Stomach (tissue), 9 donors: ENCODE measurements around the gene DTD1. TPM values are rescaled to one million over a fixed set of nuclear protein-coding genes. Genes with fewer than 3 reads are reported as not detected.

Source experiments
- DNase-seq, 2 donors: peaks; one replicate each; pipeline versions ENCODE4 v3.0.0 to v3.0.0-alpha.2; 2013 to 2019
- H3K27ac ChIP-seq, 5 donors: fragments of 200-600 bp in 4 of 5; sonication (generic) in 4 of 5; one replicate each; pipeline ENCODE4 v1.5.1; 2013 to 2019; ENCODE audit warnings: mild to moderate bottlenecking in 1 of 5, moderate library complexity in 1 of 5
- H3K27me3 ChIP-seq, 3 donors: fragments of 200-600 bp; sonication (generic); one replicate each; pipeline ENCODE4 v1.5.1; 2017 to 2019; ENCODE audit warnings: mixed run types in 1 of 3
- H3K36me3 ChIP-seq, 4 donors: fragments of 200-600 bp; sonication (generic); 1 replicate in 3 of 4; 2 replicates in 1 of 4; pipeline ENCODE4 v1.5.1; 2016 to 2019
- H3K4me1 ChIP-seq, 4 donors: fragments of 200-600 bp; sonication (generic); one replicate each; pipeline ENCODE4 v1.5.1; 2016 to 2019
- H3K4me3 ChIP-seq, 4 donors: fragments of 200-600 bp; sonication (generic) in 3 of 4; one replicate each; pipeline ENCODE4 v1.5.1; 2016 to 2019; ENCODE audit warnings: mild to moderate bottlenecking in 1 of 4
- H3K9me3 ChIP-seq, 4 donors: fragments of 200-600 bp; sonication (generic); one replicate each; pipeline ENCODE4 v1.5.1; 2016 to 2019
- CTCF ChIP-seq, 7 experiments: fragments of 450-650 bp in 4 of 7; fragments of 200-600 bp in 3 of 7; sonication (generic) in 3 of 7; IDR thresholded peaks; one replicate each; pipeline ENCODE4 v1.5.1; 2016 to 2019; ENCODE audit warnings: antibody characterized with exemption in 7 of 7, control low read depth in 2 of 7, mild to moderate bottlenecking in 1 of 7
- EP300 ChIP-seq: sonication (generic); formaldehyde crosslinking; IDR thresholded peaks from one replicate; pipeline ENCODE4 v1.6.1; 2017; ENCODE audit warnings: antibody characterized with exemption
- POLR2A ChIP-seq, 4 donors: fragments of 450-650 bp; IDR thresholded peaks; one replicate each; pipeline ENCODE4 v1.6.1; 2016; ENCODE audit warnings: antibody characterized with exemption in 4 of 4, control low read depth in 2 of 4, mild to moderate bottlenecking in 1 of 4, moderate library complexity in 1 of 4
- POLR2AphosphoS5 ChIP-seq, 3 donors: sonication (generic); formaldehyde crosslinking; IDR thresholded peaks; one replicate each; pipeline ENCODE4 v1.6.1; 2016; ENCODE audit warnings: antibody characterized with exemption in 3 of 3
- WGBS, 5 donors: extraction: QIAGEN DNeasy Blood & Tissue Kit in 3 of 5; methylation state at CpG; one replicate each; pipeline versions ENCODE4 v1.1.5 to v1.1.7; 2013 to 2018; 5-methylcytosine and 5-hydroxymethylcytosine counted together
- intact Hi-C: fragments of 100-400 bp; cut with DNase I; formaldehyde crosslinking; loops from one replicate; pipeline ENCODE4 v1.15.1; 2023; ENCODE audit warnings: low total_unique reads
- polyA plus RNA-seq, 3 donors: library from polyadenylated mRNA; stranded (reverse); fragments of 200-250 nt; gene quantifications; one replicate each; pipeline ENCODE4 v1.2.3, GENCODE V29; 2013
- total RNA-seq, 5 donors: library from RNA; depleted of rRNA; stranded (reverse); fragments of >200 nt; gene quantifications; one replicate each; pipeline versions ENCODE4 v1.1.0 to v1.2.3, GENCODE V29; 2014 to 2016
- donor health status: healthy with polysubstance abuse.
- donor health status: Bipolar disorder and iron deficiency.
- donor health status: healthy.

The DTD1 gene
- total and polyA plus RNA-seq, 8 donors, result 4.5 to 30.4 (median 15.7) TPM; not detected in 1

GRCh38 chr20:18712882-18713281, 125.0 kb downstream of the DTD1 start:
- no peak for TF ChIP-seq POLR2AphosphoS5 (IDR thresholded peaks at IDR 0.05)
- TF ChIP-seq CTCF (IDR thresholded peaks at IDR 0.05), result no peak
- TF ChIP-seq EP300, result no peak
- no peak for TF ChIP-seq POLR2A (IDR thresholded peaks at IDR 0.05)
- peaks cover 0 to 4% (median 0%) of the 10 kb centered on the region in 4 donors for H3K36me3 ChIP-seq
- H3K9me3 ChIP-seq, result no peaks in the 10 kb centered on the region
- no peak overlapping the region for H3K27ac ChIP-seq
- intact Hi-C loops, result no loop called here
- H3K4me3 ChIP-seq, result no peak overlapping the region
- H3K4me1 ChIP-seq, result no peaks in the 10 kb centered on the region
- no peaks in the 10 kb centered on the region for H3K27me3 ChIP-seq
- no peak for DNase-seq
- WGBS, 5 donors, result 69 to 88% (median 72%) methylated on average over 3 of the region's 3 CpGs

GRCh38 chr20:18715564-18715963, 127.7 kb downstream of the DTD1 start:
- H3K36me3 ChIP-seq, result peaks cover 0 to 4% (median 0%) of the 10 kb centered on the region in 4 donors
- intact Hi-C loops, result no loop called here
- no peak overlapping the region for H3K4me3 ChIP-seq
- WGBS, 5 donors, result 79 to 97% (median 87%) methylated on average over 3 of the region's 3 CpGs
- H3K4me1 ChIP-seq, result no peaks in the 10 kb centered on the region
- TF ChIP-seq EP300 (no peak), CTCF (IDR thresholded peaks at IDR 0.05) (no peak), POLR2AphosphoS5 (IDR thresholded peaks at IDR 0.05) (no peak), POLR2A (IDR thresholded peaks at IDR 0.05) (no peak)
- H3K27me3 ChIP-seq, result no peaks in the 10 kb centered on the region
- no peaks in the 10 kb centered on the region for H3K9me3 ChIP-seq
- no peak overlapping the region for H3K27ac ChIP-seq
- no peak for DNase-seq

- Histone ChIP-seq H3K4me3 (no peak overlapping the region), H3K4me1 (no peaks in the 10 kb centered on the region), H3K9me3 (no peaks in the 10 kb centered on the region), H3K27me3 (no peaks in the 10 kb centered on the region), H3K27ac (no peak overlapping the region), H3K36me3 (peaks cover 0 to 4% (median 0%) of the 10 kb centered on the region in 4 donors)
- no peak for DNase-seq
- TF ChIP-seq POLR2AphosphoS5 (IDR thresholded peaks at IDR 0.05) (no peak), CTCF (IDR thresholded peaks at IDR 0.05) (no peak), POLR2A (IDR thresholded peaks at IDR 0.05) (no peak), EP300 (no peak)
- WGBS, 5 donors, result 80 to 100% (median 87%) methylated on average over 1 of the region's 1 CpG
- intact Hi-C loops, result no loop called here
These were observed 129.2 kb downstream of the DTD1 start for GRCh38 chr20:18717062-18717461.

- no peaks in the 10 kb centered on the region for H3K27me3 ChIP-seq
- no peak for TF ChIP-seq EP300
- no peak for TF ChIP-seq CTCF (IDR thresholded peaks at IDR 0.05)
- TF ChIP-seq POLR2AphosphoS5 (IDR thresholded peaks at IDR 0.05), result no peak
- TF ChIP-seq POLR2A (IDR thresholded peaks at IDR 0.05), result no peak
- H3K27ac ChIP-seq, result no peak overlapping the region
- intact Hi-C loops, result no loop called here
- H3K4me3 ChIP-seq, result no peak overlapping the region
- WGBS, 5 donors, result 66 to 85% (median 79%) methylated on average over 3 of the region's 3 CpGs
- no peaks in the 10 kb centered on the region for H3K4me1 ChIP-seq
- no peak for DNase-seq
- H3K9me3 ChIP-seq, result no peaks in the 10 kb centered on the region
- H3K36me3 ChIP-seq, result no peaks in the 10 kb centered on the region
These were observed 130.3 kb downstream of the DTD1 start for GRCh38 chr20:18718129-18718528.
